Spinal cord (tissue), 10 donors: Measurements from ENCODE around the gene DNASE2. TPM values are rescaled to one million over a fixed set of nuclear protein-coding genes. Genes with fewer than 3 reads are reported as not detected.
A peak's percentile ranks its signal among the peaks of the same experiment; 100 is the strongest.

Experiments
- DNase-seq, 6 donors: peaks; one replicate each; pipeline versions ENCODE4 v3.0.0 to v3.0.0-alpha.2; 2013 to 2015; ENCODE audit warnings: low spot score in 6 of 6, low read depth in 4 of 6
- H3K27ac ChIP-seq: one replicate; pipeline ENCODE4 v1.5.1; 2013; ENCODE audit warnings: low read depth, low read length, control low read depth
- H3K27me3 ChIP-seq: one replicate; pipeline ENCODE4 v1.6.1; 2013; ENCODE audit warnings: low read length; ENCODE audit not compliant: control insufficient read depth, insufficient read depth
- H3K36me3 ChIP-seq: one replicate; pipeline ENCODE4 v1.6.1; 2013; ENCODE audit warnings: low read length; ENCODE audit not compliant: control insufficient read depth, insufficient read depth
- H3K4me1 ChIP-seq: one replicate; pipeline ENCODE4 v1.6.1; 2013; ENCODE audit warnings: low read length; ENCODE audit not compliant: control insufficient read depth, insufficient read depth
- H3K4me3 ChIP-seq: one replicate; pipeline ENCODE4 v1.5.1; 2013; ENCODE audit warnings: low read depth, low read length, control low read depth
- H3K9me3 ChIP-seq: one replicate; pipeline ENCODE4 v1.6.1; 2013; ENCODE audit warnings: low read length; ENCODE audit not compliant: control insufficient read depth, insufficient read depth
- WGBS: methylation state at CpG from one replicate; pipeline ENCODE4 v1.1.5; 2013; ENCODE audit warnings: missing lambda C conversion rate; ENCODE audit not compliant: insufficient coverage; 5-methylcytosine and 5-hydroxymethylcytosine counted together
- polyA plus RNA-seq, 2 donors: library from polyadenylated mRNA; unstranded; fragments of 120-200 nt; gene quantifications; one replicate each; pipeline ENCODE4 v1.2.1, GENCODE V29; 2013; ENCODE audit not compliant: insufficient read length in 2 of 2
- total RNA-seq, 2 donors: library from RNA; depleted of rRNA in 1 of 2; stranded (reverse); fragments of 120-200 nt in 1 of 2; fragments of >200 nt in 1 of 2; gene quantifications; one replicate each; pipeline versions ENCODE4 v1.2.3 to v1.2.4, GENCODE V29; 2013 to 2014
- donor health status: healthy.

The DNASE2 gene
- total and polyA plus RNA-seq, 4 donors = 11.7 to 23.6 (median 21.7) TPM

- no peak overlapping the region for H3K27ac ChIP-seq
- H3K36me3 ChIP-seq = peaks cover 6% of the 10 kb centered on the region
- H3K4me3 ChIP-seq = no peak overlapping the region
- 94% methylated on average over 2 of the region's 4 CpGs for WGBS
- DNase-seq = no peak
- peaks cover 68% of the 10 kb centered on the region for H3K27me3 ChIP-seq
- peaks cover 71% of the 10 kb centered on the region for H3K4me1 ChIP-seq
- no peaks in the 10 kb centered on the region for H3K9me3 ChIP-seq
Observed at GRCh38 chr19:12837225-12837624, 44.0 kb downstream of the DNASE2 start.

DNA sequence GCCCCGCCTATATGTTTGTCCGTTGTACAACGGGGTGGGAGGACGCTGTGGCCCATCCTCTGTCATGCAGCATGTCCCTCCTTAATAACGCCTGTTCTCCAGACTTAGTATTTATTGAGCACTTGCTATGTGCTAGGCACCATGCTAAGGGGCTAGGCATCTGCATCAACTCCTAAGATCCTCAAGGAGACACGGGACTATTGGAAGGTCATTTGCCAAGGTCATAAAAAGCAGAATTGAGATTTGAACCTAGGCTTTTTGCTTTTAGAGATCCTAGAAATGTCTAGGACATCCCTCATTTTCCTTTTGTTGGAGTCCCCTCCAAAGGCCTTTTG is 44.8 kb downstream of the DNASE2 start:
- peaks cover 66% of the 10 kb centered on the region for H3K4me1 ChIP-seq
- peaks cover 70% of the 10 kb centered on the region for H3K27me3 ChIP-seq
- no peak for DNase-seq
- no peak overlapping the region for H3K27ac ChIP-seq
- H3K4me3 ChIP-seq = no peak overlapping the region
- no peaks in the 10 kb centered on the region for H3K9me3 ChIP-seq
- WGBS = 10% methylated on average over 6 of the region's 6 CpGs
- no peaks in the 10 kb centered on the region for H3K36me3 ChIP-seq

- peak in 2 of 6 donors; percentile 70 to 86 for DNase-seq
- peaks cover 53% of the 10 kb centered on the region for H3K4me1 ChIP-seq
- no peaks in the 10 kb centered on the region for H3K36me3 ChIP-seq
- H3K27ac ChIP-seq = no peak overlapping the region
- 8% methylated on average over 34 of the region's 39 CpGs for WGBS
- no peak overlapping the region for H3K4me3 ChIP-seq
- no peaks in the 10 kb centered on the region for H3K9me3 ChIP-seq
- peaks cover 73% of the 10 kb centered on the region for H3K27me3 ChIP-seq
Observed at GRCh38 chr19:12834976-12835757, 46.1 kb downstream of the DNASE2 start.

GRCh38 chr19:12834566-12834943 is 46.7 kb downstream of the DNASE2 start, which contains the start of gene RTBDN:
Gene RTBDN, minus strand, starts transcription at chr19:12834579. Its CDS starts 4,600 bp downstream, at chr19:12829979.
- Histone ChIP-seq H3K36me3 (no peaks in the 10 kb centered on the region), H3K4me3 (peak within 1 kb of the TSS; percentile 32), H3K27me3 (peaks cover 72% of the 10 kb centered on the region), H3K4me1 (peaks cover 49% of the 10 kb centered on the region), H3K9me3 (no peaks in the 10 kb centered on the region), H3K27ac (no peak within 1 kb of the TSS)
- peak in 2 of 6 donors; percentile 45 to 63 for DNase-seq
- 5% methylated on average over 20 of the region's 20 CpGs for WGBS

DNA sequence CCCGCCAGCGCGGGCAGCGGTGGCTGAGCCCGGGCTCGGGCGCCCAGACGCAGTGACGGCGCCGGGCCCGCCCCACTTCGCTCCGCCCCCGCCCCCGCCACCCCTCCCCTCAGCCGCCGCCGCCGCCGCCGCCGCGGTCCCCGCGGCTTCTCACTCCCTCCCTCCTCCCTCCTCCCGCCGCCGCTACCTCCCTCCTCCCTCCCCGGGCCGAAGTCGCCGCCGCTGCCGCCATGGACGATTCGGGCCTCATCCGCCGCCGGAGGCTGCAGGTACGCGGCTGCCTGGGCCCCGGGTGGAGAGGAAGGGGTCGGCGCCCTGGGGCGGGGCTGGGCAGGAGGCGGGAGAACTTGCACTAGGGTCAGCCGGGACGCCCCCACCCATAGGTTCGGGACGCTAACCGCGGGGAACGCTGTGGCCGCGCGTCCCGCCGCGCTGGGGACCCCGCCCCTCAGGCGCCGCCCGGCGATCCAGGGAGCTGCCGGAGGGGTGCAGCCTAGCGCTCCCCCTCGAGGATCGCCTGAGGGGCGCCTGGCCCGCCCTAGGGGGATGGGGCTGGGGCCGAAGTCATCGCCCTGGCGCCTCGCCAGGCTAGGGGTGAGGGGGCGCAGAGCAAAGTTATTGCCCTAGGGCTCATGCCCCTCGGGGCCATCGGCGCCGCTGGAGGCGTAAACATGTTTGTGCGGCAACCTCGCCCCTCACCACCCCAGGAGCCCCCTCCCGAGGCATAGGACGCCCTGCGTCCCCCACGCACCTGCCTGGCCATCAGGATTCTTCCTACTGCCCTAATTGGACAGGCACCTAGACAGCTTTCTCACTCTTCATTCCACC is 47.3 kb downstream of the DNASE2 start:
- peak in 2 of 6 donors; percentile 79 to 87 for DNase-seq
- H3K27ac ChIP-seq = no peak overlapping the region
- H3K27me3 ChIP-seq = peaks cover 69% of the 10 kb centered on the region
- under 1% methylated on average over 56 of the region's 87 CpGs for WGBS
- H3K4me1 ChIP-seq = peaks cover 46% of the 10 kb centered on the region
- H3K9me3 ChIP-seq = no peaks in the 10 kb centered on the region
- peak overlapping the region; percentile 32 for H3K4me3 ChIP-seq
- no peaks in the 10 kb centered on the region for H3K36me3 ChIP-seq

- Histone ChIP-seq H3K27me3 (peaks cover 68% of the 10 kb centered on the region), H3K27ac (no peak overlapping the region)
Observed at GRCh38 chr19:12833418-12833737, 47.9 kb downstream of the DNASE2 start.

DNA sequence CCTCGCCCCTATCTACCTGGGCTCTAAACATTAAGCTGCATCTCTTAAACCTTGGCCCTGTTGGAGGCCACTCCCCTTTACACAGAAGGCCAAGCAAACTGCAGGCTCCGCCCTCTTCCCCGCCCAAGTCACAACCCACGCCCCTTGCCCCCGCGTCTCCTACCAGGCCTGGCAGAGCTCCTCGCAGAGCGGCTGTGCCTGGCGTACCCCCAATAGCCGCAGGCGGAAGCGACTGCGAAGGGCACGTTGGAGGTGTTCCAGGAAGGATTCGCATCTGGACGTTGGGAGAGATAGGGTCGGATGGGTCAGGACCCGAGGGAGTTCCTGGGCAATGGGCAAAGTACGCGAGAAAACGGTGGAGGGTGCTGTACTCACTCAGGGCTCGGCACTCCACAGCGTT is 52.8 kb downstream of the DNASE2 start:
- no peak overlapping the region for H3K4me3 ChIP-seq
- peaks cover 50% of the 10 kb centered on the region for H3K27me3 ChIP-seq
- peak in 2 of 6 donors; percentile 47 to 69 for DNase-seq

More at GRCh38 chr19:12833418-12833737, 47.9 kb downstream of the DNASE2 start:
- Histone ChIP-seq H3K9me3 (no peaks in the 10 kb centered on the region), H3K4me1 (peaks cover 45% of the 10 kb centered on the region), H3K36me3 (no peaks in the 10 kb centered on the region), H3K4me3 (no peak overlapping the region)
- WGBS = 0% methylated on average over 1 of the region's 5 CpGs
- no peak for DNase-seq

DNA sequence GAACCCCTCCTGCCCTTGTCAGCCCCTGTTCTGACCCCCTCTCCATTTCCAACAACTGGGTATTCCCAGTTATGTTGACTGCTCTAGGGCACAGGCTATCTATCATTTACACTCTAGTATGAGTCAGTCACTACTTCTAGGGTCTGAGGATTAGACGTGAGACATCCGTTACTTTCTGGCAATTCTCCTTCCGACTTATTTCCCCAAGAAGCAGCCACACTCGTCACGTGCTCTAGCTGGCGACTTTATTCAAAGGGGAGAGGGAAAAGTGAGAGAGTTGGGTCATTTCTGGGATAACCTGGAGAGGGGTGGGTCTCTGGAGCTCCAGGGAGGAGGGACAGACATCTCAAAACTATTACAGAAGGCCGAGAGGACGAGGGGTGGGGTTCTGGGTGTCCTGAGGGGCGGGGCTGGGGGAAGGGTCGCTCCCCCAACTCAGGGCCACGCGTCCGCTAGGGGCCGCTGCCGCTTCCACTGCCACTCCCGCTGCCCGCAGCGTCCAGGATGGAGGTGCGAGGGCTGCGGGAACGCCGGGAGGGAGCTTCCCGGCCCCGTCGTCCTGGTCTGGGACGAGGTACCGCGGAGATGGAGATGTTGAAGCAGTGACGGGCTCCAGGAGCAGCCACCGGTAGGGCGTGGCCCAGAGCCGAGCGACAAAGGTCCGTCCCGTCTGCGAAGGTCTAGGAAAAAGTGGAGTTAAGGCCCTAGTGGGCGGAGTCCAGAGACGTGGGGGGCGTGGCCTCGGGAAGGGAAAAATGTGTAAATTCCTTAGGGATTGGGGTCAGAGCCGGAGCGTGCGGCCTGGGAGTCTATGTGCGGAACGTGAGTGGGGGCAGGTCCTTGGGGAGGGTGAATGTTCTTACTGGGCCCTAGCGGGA is 55.8 kb downstream of the DNASE2 start:
- no peak overlapping the region for H3K27ac ChIP-seq
- no peaks in the 10 kb centered on the region for H3K36me3 ChIP-seq
- 1% methylated on average over 40 of the region's 46 CpGs for WGBS
- DNase-seq = no peak
- H3K4me1 ChIP-seq = peaks cover 12% of the 10 kb centered on the region
- H3K4me3 ChIP-seq = no peak overlapping the region
- H3K9me3 ChIP-seq = no peaks in the 10 kb centered on the region
- H3K27me3 ChIP-seq = peaks cover 29% of the 10 kb centered on the region

More for the DNA sequence above, 52.8 kb downstream of the DNASE2 start:
- no peak overlapping the region for H3K27ac ChIP-seq
- 8% methylated on average over 23 of the region's 23 CpGs for WGBS
- H3K36me3 ChIP-seq = no peaks in the 10 kb centered on the region
- H3K4me1 ChIP-seq = peaks cover 24% of the 10 kb centered on the region
- no peaks in the 10 kb centered on the region for H3K9me3 ChIP-seq
